ENCODE measurements around the gene JAZF1.

DNA sequence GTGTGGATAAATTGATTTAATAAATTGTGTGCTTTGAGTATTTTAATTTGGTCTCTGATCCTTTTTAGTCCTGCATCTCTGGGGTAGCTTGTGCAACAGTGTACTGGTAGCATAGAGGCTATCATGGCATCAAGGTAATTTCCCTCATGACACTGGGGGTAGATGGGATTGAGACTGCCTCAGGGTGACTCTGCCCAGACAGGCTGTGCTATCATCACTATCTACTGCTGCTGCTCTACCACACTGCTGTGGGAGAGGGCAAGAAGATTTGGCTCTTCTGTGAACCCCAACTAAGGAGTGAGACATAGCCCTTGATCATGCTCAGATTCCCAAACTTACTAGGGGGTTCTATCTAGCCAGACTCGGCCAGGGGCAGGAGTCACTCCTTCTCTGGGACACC is 43.6 kb upstream of the JAZF1 start:
- TF ChIP-seq, protein P1, sequence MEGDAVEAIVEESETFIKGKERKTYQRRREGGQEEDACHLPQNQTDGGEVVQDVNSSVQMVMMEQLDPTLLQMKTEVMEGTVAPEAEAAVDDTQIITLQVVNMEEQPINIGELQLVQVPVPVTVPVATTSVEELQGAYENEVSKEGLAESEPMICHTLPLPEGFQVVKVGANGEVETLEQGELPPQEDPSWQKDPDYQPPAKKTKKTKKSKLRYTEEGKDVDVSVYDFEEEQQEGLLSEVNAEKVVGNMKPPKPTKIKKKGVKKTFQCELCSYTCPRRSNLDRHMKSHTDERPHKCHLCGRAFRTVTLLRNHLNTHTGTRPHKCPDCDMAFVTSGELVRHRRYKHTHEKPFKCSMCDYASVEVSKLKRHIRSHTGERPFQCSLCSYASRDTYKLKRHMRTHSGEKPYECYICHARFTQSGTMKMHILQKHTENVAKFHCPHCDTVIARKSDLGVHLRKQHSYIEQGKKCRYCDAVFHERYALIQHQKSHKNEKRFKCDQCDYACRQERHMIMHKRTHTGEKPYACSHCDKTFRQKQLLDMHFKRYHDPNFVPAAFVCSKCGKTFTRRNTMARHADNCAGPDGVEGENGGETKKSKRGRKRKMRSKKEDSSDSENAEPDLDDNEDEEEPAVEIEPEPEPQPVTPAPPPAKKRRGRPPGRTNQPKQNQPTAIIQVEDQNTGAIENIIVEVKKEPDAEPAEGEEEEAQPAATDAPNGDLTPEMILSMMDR (IDR thresholded peaks at IDR 0.05): no peak
- no peak for TF ChIP-seq POLR2A (IDR thresholded peaks at IDR 0.05)
